ENCODE measurements around the gene GLT6D1.

The GLT6D1 gene

DNA sequence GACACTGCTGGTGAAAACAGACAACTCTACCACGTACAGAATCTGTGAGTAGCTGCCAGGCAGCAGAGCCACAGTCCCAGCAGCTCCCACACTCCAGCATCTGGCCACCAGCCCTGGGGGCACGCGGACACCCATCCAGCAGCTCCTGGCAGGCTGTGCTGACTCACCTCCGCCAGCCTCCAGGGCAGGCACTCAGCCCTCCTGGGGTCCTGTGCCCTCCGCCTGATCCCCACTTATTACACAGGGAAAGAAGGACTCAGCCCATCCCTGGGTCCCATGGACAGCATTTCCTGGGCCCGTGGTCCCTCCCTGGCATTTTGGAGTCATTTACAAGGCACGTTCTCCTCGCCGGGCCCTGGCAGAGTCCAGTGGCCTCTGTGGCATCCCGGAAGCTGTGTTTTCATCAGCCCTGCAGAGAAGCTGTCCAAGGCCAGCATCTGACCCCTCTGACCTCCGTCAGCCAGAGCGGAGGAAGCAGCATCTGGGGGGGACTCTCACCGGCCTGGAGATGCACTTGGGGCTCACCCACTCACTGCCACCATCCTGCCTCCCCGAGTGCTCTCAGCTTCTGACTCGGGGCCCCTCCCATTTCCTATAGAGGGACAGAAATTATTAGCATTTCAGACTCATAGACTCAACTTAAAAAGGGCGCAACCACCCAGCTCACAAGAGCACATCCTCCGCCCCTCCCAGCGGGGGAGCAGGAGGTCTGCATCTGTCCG lies 56.2 kb downstream of the GLT6D1 start:
- DNase-seq = no peak

DNA sequence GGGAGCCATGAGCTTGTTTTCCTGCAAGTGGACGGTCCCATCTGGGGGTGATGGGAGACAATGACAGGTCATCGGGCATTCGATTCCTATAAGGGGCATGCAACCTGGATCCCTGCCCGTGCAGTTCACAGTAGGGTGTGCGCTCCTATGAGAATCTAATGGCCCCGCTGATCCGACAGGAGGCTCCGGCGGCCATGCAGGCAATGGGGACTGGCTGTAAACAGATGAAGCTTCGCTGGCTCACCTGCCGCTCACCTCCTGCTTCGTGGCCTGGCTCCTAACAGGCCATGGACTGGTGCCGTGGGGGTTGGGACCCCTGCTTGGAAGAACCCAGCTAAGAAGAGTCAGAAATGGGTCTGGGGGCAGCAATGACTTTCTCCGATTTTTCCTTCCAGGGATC lies 56.8 kb downstream of the GLT6D1 start:
- no peak for DNase-seq

DNA sequence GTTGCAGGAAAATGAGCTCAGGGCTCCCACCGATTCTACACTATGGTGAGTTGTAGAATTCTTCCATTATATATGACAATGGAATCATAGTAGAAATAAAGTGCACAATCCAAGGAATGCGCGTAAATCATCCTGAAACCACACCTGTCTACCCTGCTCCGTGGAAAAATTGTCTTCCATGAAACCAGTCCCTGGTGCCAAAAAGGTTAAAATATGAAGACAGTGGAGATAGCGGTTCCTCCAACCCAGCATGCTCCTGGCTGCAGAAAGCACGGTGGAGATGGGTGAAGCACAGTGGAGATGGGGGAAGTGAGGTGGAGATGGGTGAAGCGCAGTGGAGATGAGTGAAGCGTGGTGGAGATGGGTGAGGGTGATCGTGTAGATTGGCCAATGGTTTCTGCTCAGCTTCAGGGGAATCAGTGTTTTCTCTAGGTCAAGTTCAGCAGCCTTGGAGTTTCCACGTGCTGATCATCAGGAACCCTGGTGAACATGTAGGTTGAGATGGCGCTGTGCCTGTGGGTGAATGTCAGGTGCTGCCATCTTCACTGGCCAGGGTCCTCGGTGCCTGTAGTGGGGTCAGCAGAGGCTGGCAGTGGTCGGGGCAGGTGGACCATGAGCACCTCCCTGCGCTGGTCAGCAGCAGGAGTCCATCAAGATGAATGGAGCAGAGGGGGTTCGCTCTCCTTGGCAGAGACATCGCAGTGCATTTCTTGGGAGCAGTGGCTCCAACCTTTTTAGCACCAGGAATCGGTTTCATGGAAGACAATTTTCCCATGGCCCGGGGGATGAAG lies 57.5 kb downstream of the GLT6D1 start:
- DNase-seq = no peak

DNA sequence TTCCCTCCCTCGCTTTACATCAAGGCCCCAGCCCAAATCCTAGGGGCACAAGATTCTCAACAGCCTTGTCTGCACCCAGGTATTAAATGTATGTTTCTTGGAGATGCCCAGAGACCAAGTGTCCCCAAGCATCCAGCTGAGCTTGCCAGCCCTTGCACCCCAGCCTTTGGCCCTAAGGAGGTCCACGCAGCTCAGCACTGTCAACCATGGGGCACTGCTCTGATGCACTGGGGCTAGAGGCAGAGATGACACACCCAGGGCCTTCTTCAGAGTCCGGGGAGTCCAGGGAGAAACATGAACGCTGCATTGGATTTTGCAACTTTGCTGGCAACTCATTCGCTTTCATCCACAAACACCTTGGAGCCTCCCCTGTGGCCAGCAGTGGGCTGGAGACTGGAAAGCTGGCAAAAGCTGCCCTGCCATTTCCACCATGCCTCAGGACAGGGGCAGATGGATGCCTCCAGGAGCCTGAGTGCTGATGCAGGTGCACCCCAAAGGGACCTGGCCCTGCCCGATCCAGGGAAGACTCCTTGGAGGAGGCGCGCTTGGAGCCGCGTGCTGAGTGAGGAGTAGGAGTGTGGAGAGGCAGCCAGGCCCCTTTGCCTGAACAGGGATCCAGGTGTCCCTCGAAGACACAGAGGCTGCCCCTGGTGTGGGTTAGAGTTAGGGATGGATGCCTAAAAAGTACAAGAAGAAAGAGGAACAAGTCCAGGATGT lies 58.5 kb downstream of the GLT6D1 start:
- no peak for DNase-seq

DNA sequence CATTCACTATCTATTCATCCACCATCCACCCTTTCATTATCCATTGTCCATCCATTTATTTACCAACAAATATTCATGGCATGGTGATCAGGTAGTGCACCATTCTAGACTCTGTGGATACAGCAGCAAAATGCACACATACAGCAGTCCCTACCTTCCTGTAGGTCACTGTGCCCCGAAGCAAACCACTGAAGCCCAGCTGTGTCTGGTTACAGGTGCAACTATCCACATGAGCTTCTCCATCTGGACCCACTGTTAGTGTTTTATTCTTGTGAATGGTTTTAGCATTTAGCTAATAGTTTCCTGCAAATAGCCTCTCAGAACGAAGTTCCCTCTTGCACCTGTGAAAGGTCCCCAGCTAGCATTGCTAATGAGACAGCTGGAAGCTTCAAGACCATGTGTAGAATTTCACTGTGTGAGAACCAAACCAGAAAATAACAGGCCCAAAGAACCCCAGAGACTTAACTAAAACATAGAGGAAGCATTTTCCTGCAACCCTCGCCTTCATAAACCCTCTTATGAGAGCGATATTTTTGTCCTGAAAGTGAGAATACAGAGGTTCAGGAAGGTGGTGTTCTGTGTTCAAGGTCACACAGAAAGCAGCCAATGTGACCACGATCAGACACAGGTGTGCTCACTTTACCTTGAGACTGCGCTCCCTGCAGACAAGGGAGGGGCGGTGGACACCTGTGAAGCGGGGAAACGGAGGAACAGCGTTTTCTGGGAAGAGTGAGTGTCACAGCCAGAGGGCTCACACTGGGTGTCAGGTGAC lies 59.3 kb downstream of the GLT6D1 start:
- no peak for DNase-seq

DNA sequence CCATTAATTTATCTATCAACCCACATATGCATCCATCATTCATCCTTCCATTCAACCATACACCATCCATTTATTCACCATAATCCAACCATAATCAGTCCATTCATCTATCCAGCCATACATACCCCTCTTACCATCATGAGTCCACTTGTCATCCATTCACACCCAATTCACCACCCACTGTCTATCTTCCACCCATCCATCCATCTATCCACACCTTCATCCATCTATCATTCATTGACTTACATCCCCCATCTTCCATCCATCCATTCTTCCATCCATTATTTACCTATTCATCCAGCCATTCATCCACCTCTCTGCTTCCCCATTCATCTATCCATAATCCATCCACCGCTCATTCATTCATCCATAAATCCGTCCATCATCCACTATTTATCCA lies 60.0 kb downstream of the GLT6D1 start:
- no peak for DNase-seq

DNA sequence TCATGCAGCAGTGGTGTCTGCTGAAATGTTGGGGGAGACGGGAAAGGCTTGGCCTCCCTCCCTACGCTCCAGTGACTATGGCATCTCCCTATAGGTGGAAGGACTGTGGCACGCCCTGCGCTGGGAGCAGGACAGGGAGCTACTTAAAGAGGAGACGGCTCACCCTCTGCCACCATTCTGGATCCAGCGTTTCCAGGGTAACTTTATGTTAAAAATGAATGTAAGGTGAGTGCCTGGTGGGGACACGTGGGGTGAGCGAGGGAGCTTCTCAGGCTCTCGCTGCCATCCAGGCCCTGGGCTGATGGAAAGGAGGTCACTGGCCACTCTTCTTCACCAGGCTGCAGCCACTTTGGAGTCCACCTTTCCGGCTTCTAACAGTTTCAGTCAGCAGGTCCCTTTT lies 62.1 kb downstream of the GLT6D1 start:
- no peak for DNase-seq

DNA sequence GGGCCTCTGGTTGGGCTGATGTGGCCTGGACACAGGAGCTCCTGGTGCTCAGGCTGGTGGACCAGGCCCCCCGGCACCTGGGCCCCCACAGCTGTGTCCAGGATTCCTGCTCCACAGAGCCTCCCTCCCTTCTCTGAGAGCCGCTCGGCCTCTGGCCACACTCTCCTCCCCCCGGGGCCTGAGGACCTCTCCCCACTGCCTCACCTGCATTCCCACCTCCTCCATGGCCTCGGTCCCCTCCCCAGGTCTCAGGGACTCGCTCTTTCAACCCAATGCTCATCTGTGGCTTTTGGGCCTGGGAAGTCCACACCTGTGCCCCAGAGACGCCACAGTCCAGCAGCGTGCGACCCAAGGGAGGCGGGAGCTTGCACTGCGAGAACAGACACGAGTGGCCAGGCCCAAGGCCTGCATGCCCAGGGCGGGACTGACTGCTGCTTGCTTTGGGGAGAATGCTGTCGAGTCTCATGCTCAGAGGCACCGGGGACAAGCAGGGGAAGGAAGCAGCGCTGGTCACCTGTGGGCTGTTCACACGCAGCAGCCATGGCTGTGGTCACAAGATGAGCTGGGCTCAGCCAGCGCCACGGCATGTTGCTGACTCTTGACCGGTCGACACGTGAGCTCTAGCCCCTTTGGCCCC lies 63.2 kb downstream of the GLT6D1 start:
- DNase-seq = no peak

DNA sequence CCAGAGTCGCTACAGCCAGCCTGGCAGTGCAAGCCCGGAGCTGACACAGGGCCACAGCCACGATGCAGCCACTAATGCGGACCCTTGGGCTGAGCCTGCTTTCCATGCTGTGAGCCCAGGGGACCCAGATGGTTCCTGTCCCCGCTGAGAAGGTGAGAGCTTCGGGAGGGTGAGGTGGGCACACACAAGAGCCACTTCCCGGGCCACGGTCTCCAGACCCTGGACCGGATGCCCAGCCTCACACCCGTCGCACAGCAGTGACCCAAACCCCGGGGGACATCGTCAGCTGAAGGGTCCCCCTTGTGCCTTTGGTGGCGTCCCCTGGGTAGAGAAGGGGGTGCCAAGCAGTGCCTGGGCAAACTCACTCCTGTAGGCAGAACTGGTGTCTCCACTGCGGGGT lies 64.4 kb downstream of the GLT6D1 start:
- no peak for DNase-seq

DNA sequence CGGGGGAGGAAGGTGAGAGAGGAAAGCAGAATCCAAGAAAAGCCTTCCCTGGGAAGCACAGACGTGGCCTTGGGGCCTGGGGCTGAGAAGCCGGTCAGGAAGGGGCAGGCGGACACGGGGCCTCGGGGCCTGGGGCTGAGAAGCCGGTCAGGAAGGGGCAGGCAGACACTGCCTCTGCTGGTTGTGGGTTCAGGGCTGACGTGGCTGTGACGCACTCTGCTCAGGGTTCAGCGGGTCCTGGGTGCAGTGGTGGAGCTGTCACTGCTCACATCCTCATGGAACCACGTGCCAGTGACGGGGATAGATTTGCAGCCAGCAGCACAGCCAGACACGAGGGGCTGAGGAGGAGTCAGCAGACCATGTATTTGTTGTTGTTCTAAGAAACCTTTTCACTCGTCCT lies 65.0 kb downstream of the GLT6D1 start:
- no peak for DNase-seq
